Epithelial cell of esophagus (primary cell): ENCODE data around the gene MTCL1.

Experiments
- DNase-seq: peaks from one replicate; pipeline ENCODE4 v3.0.0; 2010; ENCODE audit warnings: low read depth
- H3K4me3 ChIP-seq: 2 replicates; pipeline ENCODE4 v1.5.1; 2011; ENCODE audit warnings: mild to moderate bottlenecking, low read length, control low read depth
- TF ChIP-seq, protein P1 (sequence below): IDR thresholded peaks from 2 replicates; pipeline ENCODE4 v1.5.1; 2011; ENCODE audit warnings: low read depth, mild to moderate bottlenecking, low read length, control low read depth, inconsistent platforms; ENCODE audit not compliant: insufficient read depth; ENCODE audit errors: missing control alignments

Gene MTCL1

GRCh38 chr18:8673256-8674209, 31.8 kb upstream of the MTCL1 start:
- DNase-seq = peak; percentile 74
- TF ChIP-seq, protein P1, sequence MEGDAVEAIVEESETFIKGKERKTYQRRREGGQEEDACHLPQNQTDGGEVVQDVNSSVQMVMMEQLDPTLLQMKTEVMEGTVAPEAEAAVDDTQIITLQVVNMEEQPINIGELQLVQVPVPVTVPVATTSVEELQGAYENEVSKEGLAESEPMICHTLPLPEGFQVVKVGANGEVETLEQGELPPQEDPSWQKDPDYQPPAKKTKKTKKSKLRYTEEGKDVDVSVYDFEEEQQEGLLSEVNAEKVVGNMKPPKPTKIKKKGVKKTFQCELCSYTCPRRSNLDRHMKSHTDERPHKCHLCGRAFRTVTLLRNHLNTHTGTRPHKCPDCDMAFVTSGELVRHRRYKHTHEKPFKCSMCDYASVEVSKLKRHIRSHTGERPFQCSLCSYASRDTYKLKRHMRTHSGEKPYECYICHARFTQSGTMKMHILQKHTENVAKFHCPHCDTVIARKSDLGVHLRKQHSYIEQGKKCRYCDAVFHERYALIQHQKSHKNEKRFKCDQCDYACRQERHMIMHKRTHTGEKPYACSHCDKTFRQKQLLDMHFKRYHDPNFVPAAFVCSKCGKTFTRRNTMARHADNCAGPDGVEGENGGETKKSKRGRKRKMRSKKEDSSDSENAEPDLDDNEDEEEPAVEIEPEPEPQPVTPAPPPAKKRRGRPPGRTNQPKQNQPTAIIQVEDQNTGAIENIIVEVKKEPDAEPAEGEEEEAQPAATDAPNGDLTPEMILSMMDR = no peak
- no peak overlapping the region for H3K4me3 ChIP-seq

- no peak for DNase-seq
- no peak overlapping the region for H3K4me3 ChIP-seq
- TF ChIP-seq, protein P1 = no peak
Observed at GRCh38 chr18:8675057-8675456, 30.3 kb upstream of the MTCL1 start.

DNA sequence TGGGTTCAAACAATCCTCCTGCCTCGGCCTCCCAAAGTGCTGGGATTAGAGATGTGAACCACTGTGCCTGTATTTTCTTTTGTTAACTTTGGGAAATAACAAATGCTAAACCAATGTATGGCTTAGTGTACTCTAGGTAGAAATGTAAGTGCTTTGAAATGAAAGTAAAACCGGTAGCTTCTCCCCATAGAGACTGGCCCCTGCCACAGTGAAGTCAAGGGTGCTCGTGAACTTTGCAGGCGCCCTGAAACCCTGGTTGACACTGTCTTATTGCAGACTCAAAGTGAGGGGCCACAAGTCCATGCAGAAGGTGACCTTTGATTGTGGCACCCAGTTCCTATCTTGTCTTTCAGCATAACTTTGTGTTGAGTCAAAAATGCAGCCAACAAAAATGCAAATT, 24.2 kb upstream of the MTCL1 start:
- H3K4me3 ChIP-seq = no peak overlapping the region
- no peak for DNase-seq
- TF ChIP-seq, protein P1 = no peak

- H3K4me3 ChIP-seq = no peak overlapping the region
- DNase-seq = no peak
- TF ChIP-seq, protein P1 = no peak
Observed at GRCh38 chr18:8684577-8684976, 20.8 kb upstream of the MTCL1 start.

DNA sequence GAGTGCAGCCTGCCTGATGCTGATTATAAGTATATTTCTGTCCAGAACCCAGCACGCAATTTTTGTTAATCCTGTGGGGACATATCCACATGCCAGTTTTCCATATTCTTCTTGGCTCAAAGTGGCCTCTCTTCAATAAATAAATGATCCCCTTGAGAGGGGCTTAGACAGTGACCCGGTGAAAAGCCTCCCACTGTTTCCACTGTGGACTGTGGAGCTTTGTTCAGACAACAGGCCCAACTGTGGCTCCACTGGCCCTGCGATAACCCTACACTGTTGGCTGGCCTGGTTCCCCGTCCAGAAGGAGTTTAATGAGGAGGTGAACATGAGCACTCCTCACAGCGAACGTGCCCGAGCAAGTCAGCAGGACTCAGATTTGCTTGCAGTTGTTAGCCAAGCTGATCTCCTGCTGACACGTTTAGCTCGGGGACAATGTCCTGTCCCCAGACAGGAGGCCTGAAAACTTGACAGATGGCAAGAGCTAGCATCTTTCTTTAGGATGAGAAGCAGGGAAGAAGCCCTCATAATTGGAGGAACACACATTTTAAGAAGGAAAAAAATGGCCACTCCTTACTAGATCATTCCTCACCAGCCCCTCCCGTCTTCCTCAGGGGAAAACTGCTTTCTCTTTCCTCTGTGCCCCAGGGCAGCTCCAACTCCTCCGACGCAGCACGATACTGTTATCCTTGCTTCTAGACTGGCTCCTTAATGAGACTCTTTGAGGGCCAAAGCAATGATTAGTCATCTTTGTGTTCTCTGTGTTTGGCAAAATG, 20.0 kb upstream of the MTCL1 start:
- no peak overlapping the region for H3K4me3 ChIP-seq
- peak; percentile 89 for DNase-seq
- TF ChIP-seq, protein P1 = no peak

DNA sequence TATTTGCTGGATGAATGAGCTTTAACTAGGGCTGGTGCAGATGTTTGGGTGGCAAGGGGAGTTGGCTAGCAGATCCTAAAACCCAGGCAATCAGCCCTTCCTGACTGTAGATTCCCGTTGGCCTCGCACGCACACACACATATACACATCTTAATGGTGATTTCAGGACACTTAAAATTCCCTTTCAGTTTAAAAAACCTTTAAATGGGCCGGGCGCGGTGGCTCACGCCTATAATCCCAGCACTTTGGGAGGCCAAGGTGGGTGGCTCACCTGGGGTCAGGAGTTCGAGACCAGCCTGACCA, 19.5 kb upstream of the MTCL1 start:
- no peak for DNase-seq
- no peak overlapping the region for H3K4me3 ChIP-seq
- TF ChIP-seq, protein P1 = no peak
